ENCODE data around the gene LARP1. TPM values are rescaled to one million over a fixed set of nuclear protein-coding genes. Genes with fewer than 3 reads are reported as not detected.

The LARP1 gene
- total and polyA plus RNA-seq, 4 donors, result 26.0 to 74.1 (median 32.6) TPM

- Histone ChIP-seq H3K9me3 (ENCODE audit: control insufficient read depth in 4 of 4, low read length in 3 of 4) (no peaks in the 10 kb centered on the region), H3K4me1 (ENCODE audit: control insufficient read depth in 4 of 4, insufficient read depth in 4 of 4, low read length in 3 of 4) (peaks cover 12 to 36% (median 22%) of the 10 kb centered on the region in 4 donors), H3K27me3 (ENCODE audit: control insufficient read depth in 4 of 4, insufficient read depth in 4 of 4, low read length in 3 of 4) (no peaks in the 10 kb centered on the region), H3K9ac (ENCODE audit: low read depth in 1 of 2, low read length in 2 of 2) (no peak overlapping the region), H3K27ac (ENCODE audit: low read depth in 1 of 2, low read length in 2 of 2) (no peak overlapping the region), H3K4me3 (ENCODE audit: low read depth in 1 of 3, low read length in 3 of 3) (no peak overlapping the region), H3K36me3 (ENCODE audit: control insufficient read depth in 4 of 4, insufficient read depth in 3 of 4, low read depth in 1 of 4, low read length in 3 of 4) (no peaks in the 10 kb centered on the region)
- 74% methylated on average over 1 of the region's 1 CpG for WGBS
- no peak for DNase-seq (ENCODE audit: low spot score)
- TF ChIP-seq, protein P1, sequence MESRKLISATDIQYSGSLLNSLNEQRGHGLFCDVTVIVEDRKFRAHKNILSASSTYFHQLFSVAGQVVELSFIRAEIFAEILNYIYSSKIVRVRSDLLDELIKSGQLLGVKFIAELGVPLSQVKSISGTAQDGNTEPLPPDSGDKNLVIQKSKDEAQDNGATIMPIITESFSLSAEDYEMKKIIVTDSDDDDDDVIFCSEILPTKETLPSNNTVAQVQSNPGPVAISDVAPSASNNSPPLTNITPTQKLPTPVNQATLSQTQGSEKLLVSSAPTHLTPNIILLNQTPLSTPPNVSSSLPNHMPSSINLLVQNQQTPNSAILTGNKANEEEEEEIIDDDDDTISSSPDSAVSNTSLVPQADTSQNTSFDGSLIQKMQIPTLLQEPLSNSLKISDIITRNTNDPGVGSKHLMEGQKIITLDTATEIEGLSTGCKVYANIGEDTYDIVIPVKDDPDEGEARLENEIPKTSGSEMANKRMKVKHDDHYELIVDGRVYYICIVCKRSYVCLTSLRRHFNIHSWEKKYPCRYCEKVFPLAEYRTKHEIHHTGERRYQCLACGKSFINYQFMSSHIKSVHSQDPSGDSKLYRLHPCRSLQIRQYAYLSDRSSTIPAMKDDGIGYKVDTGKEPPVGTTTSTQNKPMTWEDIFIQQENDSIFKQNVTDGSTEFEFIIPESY (IDR thresholded peaks at IDR 0.05), result no peak
- TF ChIP-seq GABPA (IDR thresholded peaks at IDR 0.05 in 1 of 2, conservative IDR thresholded peaks at IDR 0.05 in 1 of 2) (no peak), TAF1 (conservative IDR thresholded peaks at IDR 0.05) (no peak), FOXA1 (IDR thresholded peaks at IDR 0.05) (no peak), HNF4A (conservative IDR thresholded peaks at IDR 0.05) (no peak), YY1 (IDR thresholded peaks at IDR 0.05) (no peak), REST (IDR thresholded peaks at IDR 0.05) (no peak), HNF4G (IDR thresholded peaks at IDR 0.05) (no peak), FOXA2 (IDR thresholded peaks at IDR 0.05) (no peak), RXRA (IDR thresholded peaks at IDR 0.05) (no peak), JUND (IDR thresholded peaks at IDR 0.05) (no peak), EGR1 (IDR thresholded peaks at IDR 0.05; ENCODE audit: low read depth in 2 of 2) (no peak), SP1 (IDR thresholded peaks at IDR 0.05) (no peak), NR2F2 (IDR thresholded peaks at IDR 0.05) (no peak), RAD21 (IDR thresholded peaks at IDR 0.05) (no peak)
- TF ChIP-seq, protein P2, sequence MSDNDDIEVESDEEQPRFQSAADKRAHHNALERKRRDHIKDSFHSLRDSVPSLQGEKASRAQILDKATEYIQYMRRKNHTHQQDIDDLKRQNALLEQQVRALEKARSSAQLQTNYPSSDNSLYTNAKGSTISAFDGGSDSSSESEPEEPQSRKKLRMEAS (IDR thresholded peaks at IDR 0.05), result no peak
- TF ChIP-seq, protein P3, sequence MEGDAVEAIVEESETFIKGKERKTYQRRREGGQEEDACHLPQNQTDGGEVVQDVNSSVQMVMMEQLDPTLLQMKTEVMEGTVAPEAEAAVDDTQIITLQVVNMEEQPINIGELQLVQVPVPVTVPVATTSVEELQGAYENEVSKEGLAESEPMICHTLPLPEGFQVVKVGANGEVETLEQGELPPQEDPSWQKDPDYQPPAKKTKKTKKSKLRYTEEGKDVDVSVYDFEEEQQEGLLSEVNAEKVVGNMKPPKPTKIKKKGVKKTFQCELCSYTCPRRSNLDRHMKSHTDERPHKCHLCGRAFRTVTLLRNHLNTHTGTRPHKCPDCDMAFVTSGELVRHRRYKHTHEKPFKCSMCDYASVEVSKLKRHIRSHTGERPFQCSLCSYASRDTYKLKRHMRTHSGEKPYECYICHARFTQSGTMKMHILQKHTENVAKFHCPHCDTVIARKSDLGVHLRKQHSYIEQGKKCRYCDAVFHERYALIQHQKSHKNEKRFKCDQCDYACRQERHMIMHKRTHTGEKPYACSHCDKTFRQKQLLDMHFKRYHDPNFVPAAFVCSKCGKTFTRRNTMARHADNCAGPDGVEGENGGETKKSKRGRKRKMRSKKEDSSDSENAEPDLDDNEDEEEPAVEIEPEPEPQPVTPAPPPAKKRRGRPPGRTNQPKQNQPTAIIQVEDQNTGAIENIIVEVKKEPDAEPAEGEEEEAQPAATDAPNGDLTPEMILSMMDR (IDR thresholded peaks at IDR 0.05; ENCODE audit: low read depth, low read length, missing input control), result no peak
- TF ChIP-seq, protein P4, sequence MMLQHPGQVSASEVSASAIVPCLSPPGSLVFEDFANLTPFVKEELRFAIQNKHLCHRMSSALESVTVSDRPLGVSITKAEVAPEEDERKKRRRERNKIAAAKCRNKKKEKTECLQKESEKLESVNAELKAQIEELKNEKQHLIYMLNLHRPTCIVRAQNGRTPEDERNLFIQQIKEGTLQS (IDR thresholded peaks at IDR 0.05), result no peak
Measured at GRCh38 chr5:154780128-154780527, 25.0 kb downstream of the LARP1 start.

Measured in liver (tissue), 9 donors.